Brain microvascular endothelial cell (primary cell): Measurements from ENCODE around the gene PCDHGB4.
A peak's percentile ranks its signal among the peaks of the same experiment; 100 is the strongest.
"Not testable (repeated sequence)": the region's sequence is repeated elsewhere in the genome, so short reads cannot be mapped to it uniquely, and the experiment has no call there.

Source experiments
- DNase-seq: peaks from one replicate; pipeline ENCODE4 v3.0.0-alpha.2; 2020
- H3K27ac ChIP-seq: fragments of 250-450 bp; sonication (Bioruptor Pico); 2 replicates; pipeline ENCODE4 v1.5.1; 2020; ENCODE audit warnings: mild to moderate bottlenecking, moderate library complexity
- H3K27me3 ChIP-seq: fragments of 250-450 bp; sonication (Bioruptor Pico); replicated peaks from 2 replicates; pipeline ENCODE4 v1.5.1; 2020; ENCODE audit warnings: mild to moderate bottlenecking
- H3K36me3 ChIP-seq: fragments of 250-450 bp; sonication (Bioruptor Pico); replicated peaks from 2 replicates; pipeline ENCODE4 v1.5.1; 2020; ENCODE audit warnings: mild to moderate bottlenecking
- H3K4me3 ChIP-seq: 2 replicates; pipeline ENCODE4 v1.5.1; 2011; ENCODE audit warnings: low read depth, mild to moderate bottlenecking, control low read depth, low read length, moderate library complexity
- CTCF ChIP-seq: IDR thresholded peaks from 2 replicates; pipeline ENCODE4 v1.5.1; 2011; ENCODE audit warnings: low read depth, mild to moderate bottlenecking, moderate library complexity, low read length, control low read depth, inconsistent platforms; ENCODE audit errors: missing control alignments
- in situ Hi-C: cut with HindIII; loops from 2 replicates; pipeline ENCODE4 v1.10.0; 2017; ENCODE audit warnings: low sequenced_read_pairs, low pct_ligation_motif_present

The PCDHGB4 gene

GRCh38 chr5:141412854-141413539 lies 25.5 kb downstream of the PCDHGB4 start, which contains the start of gene PCDHGA10:
Gene PCDHGA10 (plus strand): TSS chr5:141412987. CDS start chr5:141413176, 189 bp downstream.
- H3K27me3 ChIP-seq, result no peaks in the 10 kb centered on the region
- TF ChIP-seq CTCF, result peak; percentile 79
- H3K4me3 ChIP-seq, result peak within 1 kb of the TSS; percentile 55
- in situ Hi-C loops, result loop anchor here (25.0 kb wide), 1 partner anchor 99 kb away; no protein-coding TSS in a partner anchor
- DNase-seq, result peak; percentile 66
- no peaks in the 10 kb centered on the region for H3K36me3 ChIP-seq
- H3K27ac ChIP-seq, result no peak within 1 kb of the TSS

GRCh38 chr5:141413540-141414069 lies 26.1 kb downstream of the PCDHGB4 start:
- peak overlapping the region; percentile 55 for H3K4me3 ChIP-seq
- in situ Hi-C loops, result loop anchor here (25.0 kb wide), 1 partner anchor 99 kb away; no protein-coding TSS in a partner anchor
- H3K27ac ChIP-seq, result no peak overlapping the region
- TF ChIP-seq CTCF, result no peak
- no peaks in the 10 kb centered on the region for H3K36me3 ChIP-seq
- no peaks in the 10 kb centered on the region for H3K27me3 ChIP-seq
- DNase-seq, result no peak

- not testable (repeated sequence) for DNase-seq, H3K27ac ChIP-seq, H3K27me3 ChIP-seq, H3K4me3 ChIP-seq, H3K36me3 ChIP-seq
- in situ Hi-C loops, result loop anchor here (25.0 kb wide), 1 partner anchor 98 kb away; no protein-coding TSS in a partner anchor
These were observed 27.2 kb downstream of the PCDHGB4 start for GRCh38 chr5:141414548-141415274.

GRCh38 chr5:141415275-141415618 lies 27.7 kb downstream of the PCDHGB4 start:
- H3K27me3 ChIP-seq, DNase-seq, H3K27ac ChIP-seq, H3K4me3 ChIP-seq, H3K36me3 ChIP-seq: not testable (repeated sequence)
- in situ Hi-C loops, result loop anchor here (25.0 kb wide), 1 partner anchor 97 kb away; no protein-coding TSS in a partner anchor

- peak; percentile 74 for DNase-seq
- H3K27me3 ChIP-seq, H3K36me3 ChIP-seq: not testable (repeated sequence)
- peak within 1 kb of the TSS; percentile 54 for H3K4me3 ChIP-seq
- in situ Hi-C loops, result loop anchor here (25.0 kb wide), 1 partner anchor 95 kb away; no protein-coding TSS in a partner anchor
- H3K27ac ChIP-seq, result peak within 1 kb of the TSS; percentile 48
- TF ChIP-seq CTCF, result peak; percentile 84
These were observed 30.1 kb downstream of the PCDHGB4 start, which contains the start of gene PCDHGB7 for GRCh38 chr5:141417494-141418172. Gene PCDHGB7 (plus strand): TSS chr5:141417677. CDS start chr5:141417860, 183 bp downstream.

- Histone ChIP-seq H3K36me3 (no peaks in the 10 kb centered on the region), H3K27me3 (no peaks in the 10 kb centered on the region), H3K27ac (no peak overlapping the region), H3K4me3 (no peak overlapping the region)
- no peak for TF ChIP-seq CTCF
- DNase-seq, result no peak
- in situ Hi-C loops, result loop anchor here (25.0 kb wide), 1 partner anchor 93 kb away; no protein-coding TSS in a partner anchor
These were observed 31.8 kb downstream of the PCDHGB4 start for GRCh38 chr5:141419074-141419880.
